NOMO-1 treated with dmso at 0.1 percent for 144 hours (cell line): ENCODE results near the gene RSPO4.
A peak's percentile ranks its signal among the peaks of the same experiment; 100 is the strongest.
"Not testable (repeated sequence)": the region's sequence is repeated elsewhere in the genome, so short reads cannot be mapped to it uniquely, and the experiment has no call there.

ENCODE experiments used
- DNase-seq: peaks from one replicate; lab custom pipeline; 2025; ENCODE audit not compliant: unreplicated experiment; lab: John Stamatoyannopoulos, UW

The RSPO4 gene

DNA sequence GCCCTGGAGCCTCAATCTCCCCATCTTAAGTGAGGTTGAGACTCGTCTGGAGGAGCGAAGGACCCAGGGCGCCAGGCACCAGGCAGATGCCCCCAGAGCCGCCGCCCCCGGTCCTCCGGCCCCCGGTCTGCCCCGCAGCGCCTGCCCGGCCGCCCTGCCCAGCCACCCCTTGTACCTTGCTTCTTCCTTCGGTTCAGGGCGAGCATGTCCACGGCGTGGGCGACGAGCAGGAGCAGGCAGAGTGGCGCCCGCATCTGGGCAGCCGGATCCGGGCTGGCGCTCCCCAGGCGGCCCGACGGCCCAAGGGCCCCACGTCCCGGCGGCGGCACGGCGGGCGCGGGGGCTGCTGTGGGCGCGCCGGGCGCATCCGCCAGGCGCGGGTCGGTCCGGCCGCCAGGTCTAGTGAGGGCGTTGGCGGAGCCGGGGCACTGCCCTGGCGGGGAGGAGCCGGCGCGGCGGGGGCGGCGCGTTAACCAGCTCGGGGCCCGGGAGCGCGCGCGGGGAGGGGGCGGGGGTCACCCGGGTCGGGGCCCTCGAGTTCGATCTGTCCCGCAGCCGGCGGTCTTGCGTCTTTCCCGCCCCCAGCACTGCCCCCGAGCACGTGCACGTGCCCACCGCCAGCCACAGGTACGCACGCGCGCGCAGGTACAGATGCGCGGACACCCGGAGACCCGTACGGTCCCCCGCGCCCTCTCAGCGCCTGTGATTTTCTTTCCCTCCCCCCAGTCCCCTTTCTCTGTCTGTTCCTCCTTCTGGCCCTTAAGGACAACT, at the start of gene RSPO4:
Gene RSPO4 (minus strand): TSS at position 401 of the 771 bp plus-strand sequence. CDS start 147 bp downstream, at position 254.
- no peak for DNase-seq

DNA sequence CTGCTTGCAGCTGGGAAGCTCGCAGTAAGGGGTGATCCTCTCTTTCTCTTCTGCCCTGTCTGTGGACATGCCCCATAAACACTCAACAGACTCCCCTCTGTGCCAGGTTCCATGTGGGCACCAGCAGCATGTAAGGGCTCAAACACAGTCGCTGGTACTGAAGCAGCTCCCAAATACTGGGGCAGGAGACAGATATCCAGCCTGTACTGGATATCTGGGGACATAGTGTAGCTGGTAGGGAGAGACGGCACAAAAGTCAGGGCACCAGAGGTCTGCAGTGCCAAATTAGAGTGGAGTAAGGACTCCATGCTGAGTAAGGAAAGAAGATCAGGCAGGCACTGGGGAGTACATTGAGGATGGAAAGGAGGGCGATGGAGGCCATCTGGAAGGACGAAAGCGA, 48.3 kb upstream of the RSPO4 start:
- no peak for DNase-seq

DNA sequence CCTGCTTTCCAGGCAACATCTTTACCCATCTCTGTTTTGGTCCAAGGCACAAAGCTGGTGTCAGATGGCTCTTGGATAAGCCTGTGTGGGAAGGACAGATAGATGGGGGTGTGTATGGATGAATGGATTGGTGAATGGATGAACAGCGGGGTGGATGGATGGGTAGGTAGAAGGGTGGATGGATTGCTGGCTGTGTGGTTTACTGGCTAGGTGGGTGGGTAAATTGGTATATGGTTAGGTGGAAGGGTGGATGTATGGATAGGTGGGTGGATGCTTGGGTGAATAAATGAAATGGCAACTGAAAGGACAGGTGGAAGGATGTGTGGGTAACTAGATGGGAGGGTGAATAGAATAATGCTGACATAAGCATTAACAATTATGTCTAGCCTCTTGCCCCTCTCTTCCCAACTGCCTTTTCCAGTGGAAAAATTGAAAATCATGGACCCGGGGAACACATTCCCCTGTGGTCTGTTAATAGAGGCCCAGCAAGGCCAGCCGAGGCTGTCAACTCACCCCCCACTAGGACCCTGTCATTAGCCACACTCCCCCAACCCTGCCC, 43.8 kb upstream of the RSPO4 start:
- DNase-seq, result no peak

DNA sequence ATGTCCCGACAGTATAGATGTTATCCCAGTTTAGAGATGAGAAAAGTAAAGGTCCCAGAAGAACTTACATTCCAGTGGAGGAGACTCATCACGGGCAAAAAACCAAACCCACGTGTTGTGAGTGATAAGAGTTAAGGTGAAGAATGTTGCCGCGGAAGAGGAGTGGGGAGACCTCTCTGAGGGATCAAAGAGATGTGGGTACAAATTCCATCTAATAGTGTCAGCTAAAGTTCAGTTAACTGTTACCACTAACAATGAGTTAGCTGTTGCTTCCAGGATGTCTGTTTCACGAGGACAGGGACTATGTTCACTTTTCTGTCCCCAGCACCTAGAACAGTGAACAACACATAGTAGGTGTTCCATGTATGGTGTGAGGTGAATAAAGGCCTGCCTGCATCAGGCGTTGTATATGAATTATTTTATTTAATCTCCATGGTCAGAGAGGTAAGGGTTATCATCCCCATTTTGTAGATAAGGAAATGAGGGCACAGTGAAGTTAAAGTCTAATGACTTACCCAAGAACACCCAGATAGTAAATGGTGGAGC, 39.8 kb upstream of the RSPO4 start:
- no peak for DNase-seq

DNA sequence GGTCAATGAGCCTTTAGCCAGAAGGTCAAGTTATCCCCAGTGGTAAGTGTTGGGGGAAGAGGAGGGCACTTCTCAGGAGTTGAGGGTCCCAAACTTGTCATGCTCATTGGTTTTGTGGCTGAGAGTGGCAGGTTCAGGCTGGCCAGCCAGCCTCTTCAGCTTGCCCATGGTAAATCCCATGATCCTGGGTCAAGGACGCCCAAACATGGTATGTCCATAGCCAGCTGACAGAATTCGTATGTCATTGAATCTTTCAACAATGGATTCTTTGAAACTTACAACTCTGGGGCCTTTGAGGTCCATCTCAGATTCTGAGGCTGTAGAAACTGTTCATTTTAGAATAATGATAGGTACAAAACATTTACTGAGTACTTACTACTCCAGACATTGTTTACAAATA, 36.1 kb upstream of the RSPO4 start:
- no peak for DNase-seq

DNA sequence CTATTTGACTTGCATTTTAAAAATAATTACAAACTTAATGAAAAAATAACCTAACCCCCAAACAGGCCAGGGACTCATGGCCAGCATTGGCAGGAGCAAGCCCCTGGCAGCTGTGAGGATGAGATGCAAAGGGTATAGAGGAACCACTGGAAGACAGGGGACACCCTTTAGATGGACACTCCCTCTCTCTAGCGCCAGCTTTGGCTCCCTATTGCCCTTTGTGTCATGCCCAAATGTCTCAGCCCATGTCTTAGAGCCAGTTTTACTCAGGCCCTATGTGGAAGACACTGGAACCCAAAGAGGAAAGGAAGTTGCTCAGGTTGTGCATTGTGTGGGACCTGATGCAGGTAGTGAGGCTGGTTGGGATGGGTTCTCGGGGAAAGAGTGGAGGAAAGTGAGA, 34.9 kb upstream of the RSPO4 start:
- no peak for DNase-seq

DNA sequence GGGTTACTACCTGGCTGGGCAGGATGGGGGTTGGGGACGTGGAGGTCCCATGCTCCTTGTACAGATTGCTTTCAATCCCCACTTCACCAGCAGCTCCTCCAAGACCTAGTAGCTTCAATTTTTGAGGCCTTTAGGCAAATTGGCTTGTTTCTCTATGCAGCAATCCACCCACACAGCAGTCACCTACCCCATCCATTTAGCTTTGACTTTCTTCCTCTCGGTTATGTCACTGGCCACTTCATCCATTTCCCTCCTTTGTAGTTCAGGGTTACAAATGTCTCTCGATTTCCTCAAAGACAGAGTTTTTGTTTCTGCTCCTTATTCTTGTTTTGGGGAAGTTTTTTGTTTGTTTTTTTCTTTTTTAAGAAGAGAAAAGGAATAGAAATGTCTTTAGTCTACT, 33.4 kb upstream of the RSPO4 start:
- no peak for DNase-seq

DNA sequence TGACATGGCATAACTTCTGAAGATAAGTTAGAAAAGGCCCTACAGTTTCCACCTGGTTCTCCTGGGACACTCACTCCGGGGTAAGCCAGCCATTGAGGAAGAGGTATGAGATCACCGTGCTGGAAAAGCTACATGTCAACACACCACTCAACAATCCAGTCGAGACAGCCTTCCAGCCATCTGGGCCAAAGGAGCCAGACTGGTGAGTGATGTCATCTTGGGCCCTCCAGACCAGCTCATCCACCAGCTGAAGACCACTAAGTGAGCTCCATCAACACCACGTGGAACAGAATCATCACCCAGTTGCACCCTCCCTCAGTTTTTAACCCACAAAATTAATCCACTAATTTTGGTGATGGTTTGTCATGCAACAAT, 32.3 kb upstream of the RSPO4 start:
- DNase-seq, result no peak

DNA sequence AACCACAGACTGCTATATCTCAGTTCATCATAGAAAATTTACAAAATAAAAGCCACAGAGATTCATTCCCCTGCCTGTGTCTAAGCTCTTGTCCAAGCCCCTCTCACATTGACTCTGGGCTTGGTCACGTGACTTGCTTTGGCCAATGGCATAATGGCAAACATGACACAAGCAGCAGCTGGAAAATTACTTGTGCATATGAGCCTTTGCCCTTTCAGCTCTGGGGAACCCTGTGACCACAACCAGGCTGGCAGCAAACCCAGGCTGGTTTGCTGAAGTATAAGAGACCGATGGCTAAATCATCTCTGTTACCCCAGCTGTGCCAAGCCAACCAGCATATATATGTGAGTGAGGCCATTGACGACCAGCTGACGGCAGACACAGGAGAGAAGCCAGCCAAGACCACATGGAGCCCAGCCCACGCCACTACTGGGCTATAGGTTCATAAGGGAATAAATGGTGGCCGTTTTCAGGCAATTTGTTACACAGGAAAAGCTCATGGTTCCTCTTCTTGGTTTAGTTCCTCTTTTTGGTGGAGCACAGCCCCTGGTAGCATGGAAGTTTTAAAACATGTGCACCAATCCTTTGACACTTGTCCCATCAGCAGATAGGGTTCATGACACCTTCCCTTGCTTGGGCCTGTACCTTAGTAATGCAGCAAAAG, 31.8 kb upstream of the RSPO4 start:
- DNase-seq, result peak; percentile 78

DNA sequence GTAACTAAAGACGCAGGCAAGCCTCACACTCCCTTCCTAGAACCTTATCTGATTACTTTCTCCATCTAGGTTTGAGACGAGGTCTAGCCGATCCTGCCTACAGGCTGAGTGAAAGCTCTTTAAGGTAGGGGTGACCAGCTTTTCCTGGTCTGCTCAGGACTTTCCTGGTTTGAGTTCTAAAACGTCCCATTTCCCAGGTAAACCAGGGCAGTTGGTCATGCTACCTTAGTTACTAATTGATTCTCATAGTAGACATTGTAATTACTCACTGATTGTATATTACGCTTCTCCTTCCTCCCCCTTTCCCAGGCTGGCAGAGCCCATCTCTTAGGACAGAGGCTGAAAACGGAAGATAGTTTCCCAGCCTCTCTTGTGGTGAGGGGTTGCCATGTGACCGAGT, 27.9 kb upstream of the RSPO4 start:
- DNase-seq, result no peak

DNA sequence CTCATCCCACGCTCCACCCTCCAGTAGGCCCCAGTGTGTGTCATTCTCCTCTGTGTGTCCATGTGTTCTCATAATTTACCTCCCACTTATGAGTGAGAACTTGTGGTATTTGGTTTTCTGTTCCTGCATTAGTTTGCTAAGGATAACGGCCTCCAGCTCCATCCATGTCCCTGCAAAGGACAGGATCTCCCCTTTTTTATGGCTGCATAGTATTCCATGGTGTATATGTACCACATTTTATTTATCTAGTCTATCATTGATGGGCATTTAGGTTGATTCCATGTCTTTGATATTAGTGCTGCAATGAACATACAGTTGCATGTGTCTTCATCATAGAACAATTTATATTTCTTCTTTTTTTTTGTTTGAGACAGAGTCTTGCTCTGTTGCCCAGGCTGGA, 24.1 kb upstream of the RSPO4 start:
- not testable (repeated sequence) for DNase-seq

DNA sequence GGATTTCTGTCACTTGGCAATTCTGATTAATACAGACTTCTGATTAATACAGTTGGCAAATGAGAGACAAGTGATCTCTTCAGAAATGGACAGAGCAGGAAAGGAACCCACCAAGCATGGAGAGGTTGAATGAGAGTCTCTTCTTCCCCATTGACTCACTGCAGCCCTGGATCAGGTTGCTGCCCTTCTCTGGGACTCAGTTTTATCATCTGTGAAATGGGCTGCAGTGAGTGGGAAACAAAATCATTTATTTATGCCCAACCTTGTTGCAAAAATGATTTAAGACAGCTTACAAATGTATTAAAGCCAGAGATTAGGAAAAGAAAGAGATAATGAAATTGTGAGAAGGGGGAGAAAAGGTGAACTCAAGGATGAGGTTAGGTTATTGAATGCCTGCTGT, 20.8 kb upstream of the RSPO4 start:
- no peak for DNase-seq

DNA sequence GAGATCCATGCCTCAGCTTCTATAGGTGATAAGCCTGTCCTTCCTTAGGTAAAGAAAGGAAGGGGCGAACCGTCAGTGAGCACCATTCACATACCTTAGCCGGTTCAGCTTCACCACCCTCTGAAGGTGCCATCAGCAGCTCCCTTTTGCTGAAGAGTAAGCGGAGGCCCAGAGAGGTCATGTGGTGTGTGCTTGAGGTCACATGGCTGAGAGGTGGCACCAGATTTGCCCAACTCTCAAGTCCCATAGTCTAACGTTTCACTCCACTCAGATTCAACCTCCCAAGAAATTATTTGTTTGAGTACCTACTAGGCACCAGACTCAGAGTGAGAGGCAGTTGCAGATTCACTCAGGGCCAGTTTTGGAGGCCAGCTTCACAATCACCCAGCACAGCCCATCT, 18.5 kb upstream of the RSPO4 start:
- no peak for DNase-seq

DNA sequence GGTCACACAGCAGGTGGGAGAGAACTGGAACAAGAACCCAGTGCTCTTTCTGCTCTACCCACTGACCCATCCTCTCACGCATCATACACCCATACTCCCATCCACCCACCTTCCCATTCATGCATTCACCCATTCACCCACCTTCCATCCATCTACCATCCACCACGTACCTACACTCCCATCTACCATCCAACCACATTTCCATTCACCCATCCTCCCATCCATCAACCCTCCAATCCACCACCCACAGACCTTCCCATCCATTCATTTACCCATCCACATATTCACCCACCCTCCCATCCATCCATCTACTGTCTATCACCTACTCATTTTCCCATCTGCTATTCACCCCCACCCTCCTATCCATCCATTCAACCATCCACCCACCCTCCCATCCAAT, 17.2 kb upstream of the RSPO4 start:
- DNase-seq, result no peak

DNA sequence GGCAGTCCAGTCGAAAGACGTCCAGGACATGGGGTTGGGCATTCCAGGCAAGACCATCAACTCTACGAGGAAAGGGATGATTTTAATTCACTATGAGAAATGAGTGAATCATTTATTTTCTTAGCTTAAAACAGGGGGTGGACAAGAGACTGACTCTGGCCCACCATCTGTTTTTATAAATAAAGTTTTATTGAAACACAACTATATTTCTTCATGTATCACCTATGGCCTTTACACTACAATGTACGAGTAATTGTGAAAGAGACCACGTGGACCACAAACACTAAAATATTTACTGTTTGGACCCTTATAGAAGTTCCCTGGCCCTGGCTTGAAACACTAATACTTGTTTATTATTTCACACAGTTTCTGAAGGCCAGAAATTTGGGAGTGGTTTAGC, 15.6 kb upstream of the RSPO4 start:
- DNase-seq, result no peak

DNA sequence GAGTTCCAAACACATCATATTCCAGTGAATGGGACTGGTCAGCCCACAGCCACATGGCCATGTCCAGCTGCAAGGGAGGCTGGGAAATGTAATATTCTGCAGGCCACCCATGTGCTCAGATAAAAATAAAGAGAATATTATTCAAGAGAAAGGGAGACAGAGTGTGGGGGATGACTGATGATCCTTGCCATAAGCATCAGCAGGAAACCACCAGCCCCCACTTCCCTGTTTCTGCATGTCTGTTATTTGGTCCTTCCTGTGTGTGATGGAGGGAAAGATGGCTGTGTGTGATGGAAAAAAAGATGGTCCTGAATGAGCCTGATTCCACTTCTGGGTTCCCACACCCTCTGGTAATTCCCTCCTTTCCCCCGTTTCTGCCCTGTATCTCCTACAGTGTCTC, 13.1 kb upstream of the RSPO4 start:
- no peak for DNase-seq

DNA sequence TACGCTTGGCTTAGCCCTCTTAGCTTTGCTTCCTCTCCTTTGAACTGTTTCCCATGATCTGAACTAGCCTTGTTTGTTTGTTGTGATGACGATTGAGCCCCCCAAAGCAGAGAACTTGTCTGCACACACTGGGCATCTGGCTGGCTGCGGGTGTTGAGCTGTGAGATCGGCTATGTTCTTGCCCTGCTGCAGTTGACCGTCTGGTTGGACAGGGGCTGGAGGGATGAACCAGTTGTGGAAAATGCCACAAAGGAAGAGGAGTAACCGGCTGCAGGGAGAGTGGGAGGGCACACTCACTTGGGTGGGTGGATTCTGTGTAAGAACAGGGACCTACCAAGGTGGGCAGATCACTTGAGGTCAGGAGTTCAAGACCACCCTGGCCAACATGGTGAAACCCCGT, 12.4 kb upstream of the RSPO4 start:
- no peak for DNase-seq

DNA sequence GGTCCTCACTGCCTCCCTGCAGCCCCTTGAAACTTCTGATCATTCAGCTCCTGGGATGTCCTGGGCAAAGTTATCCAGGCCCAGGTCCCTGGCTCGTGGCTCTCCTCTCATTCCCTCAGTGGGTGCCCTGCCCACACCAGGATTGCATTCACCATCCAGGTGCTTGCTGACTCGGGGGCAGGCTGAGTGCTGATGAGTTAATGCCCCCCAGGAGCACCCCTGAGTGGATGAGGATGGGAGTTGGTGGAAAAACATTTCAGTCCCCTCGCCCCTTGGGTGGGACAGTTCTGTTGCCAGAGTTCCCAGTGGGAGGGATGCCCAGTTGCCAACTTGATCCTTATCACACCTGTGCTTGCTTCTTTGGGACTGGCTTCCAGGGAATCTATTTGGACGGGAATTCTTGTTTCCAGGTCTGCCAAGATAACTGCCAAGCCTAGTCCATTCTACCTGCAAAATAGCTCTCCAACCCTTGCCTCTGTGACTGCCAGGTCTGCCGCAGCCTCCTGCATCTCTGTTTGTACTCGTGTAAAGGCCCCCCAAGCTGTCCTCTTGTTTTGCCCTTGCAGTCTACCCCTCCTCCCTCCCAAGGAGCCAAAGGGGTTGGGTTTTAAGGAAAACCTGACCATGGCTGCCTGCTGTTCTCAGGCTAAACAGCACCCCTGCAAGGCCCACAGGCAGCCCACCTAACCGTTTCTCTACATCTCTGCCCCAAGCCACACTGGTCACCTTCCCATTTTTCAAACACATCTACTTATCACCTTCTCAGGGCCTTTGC, 11.6 kb upstream of the RSPO4 start:
- DNase-seq, result no peak

DNA sequence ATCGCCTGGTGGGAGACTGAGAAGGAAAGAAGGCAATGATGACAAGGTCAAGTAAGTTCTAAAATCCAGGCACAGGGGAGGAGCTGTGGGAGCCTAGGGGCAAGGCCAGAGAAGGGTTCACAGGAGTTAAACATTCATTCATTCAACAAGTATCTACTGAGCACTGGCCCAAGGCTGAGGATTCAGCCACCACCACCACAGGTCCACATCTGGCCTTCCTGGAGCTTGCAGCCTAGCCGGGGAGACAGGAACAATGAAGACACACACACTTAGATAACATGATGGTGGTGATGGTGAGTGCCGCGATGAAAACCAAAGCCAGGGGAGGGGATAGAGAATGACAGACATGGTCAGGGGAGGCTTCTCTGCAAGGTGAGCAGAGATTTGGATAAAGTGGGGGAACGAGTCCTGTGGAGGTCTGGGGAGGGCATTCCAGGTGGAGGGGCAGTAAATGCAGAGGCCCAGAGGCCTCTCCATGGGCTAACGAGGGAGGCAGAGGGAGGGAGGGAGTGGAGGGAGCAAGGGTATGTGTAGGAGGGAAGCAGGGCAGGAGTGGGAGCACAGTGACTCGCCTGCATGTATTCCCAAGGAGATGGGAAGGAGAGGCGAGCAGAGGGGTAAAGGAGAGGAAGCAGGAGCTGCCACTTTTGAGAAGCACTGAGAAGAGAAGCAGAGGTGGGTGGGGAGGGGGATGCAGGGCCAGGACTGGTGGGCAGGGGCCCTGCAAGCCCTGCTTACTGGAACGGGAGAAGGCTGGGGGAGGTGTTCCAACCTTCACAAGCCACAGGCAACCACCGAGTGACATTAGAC, 10.5 kb upstream of the RSPO4 start:
- no peak for DNase-seq

DNA sequence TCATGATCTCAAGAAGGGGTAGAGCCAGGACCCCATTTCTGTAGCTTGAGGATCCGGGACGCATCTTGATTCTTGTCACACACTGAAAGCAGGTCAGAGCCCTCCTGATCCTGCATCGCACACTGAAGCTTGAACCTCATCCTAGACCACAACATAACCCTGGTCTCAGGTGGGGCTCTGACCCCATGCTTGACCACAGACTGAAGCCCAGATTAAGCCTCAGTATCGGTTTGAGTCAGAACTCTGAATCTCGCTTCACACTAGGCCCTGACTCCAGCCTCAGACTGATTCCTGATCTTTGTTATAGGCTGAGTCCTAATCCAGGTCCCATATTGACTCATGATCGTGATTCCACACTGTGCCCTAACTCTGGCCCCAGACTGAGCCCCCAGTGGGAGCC, 8.5 kb upstream of the RSPO4 start:
- DNase-seq, result no peak
